Hindlimb muscle (tissue), 1 donor: ENCODE data around the gene MAP3K14. TPM values are rescaled to one million over a fixed set of nuclear protein-coding genes. Genes with fewer than 3 reads are reported as not detected.
A peak's percentile ranks its signal among the peaks of the same experiment; 100 is the strongest.

Source experiments
- DNase-seq: peaks from one replicate; pipeline ENCODE4 v3.0.0-alpha.2; 2013
- polyA plus RNA-seq: library from polyadenylated mRNA; unstranded; fragments of 120-200 nt; gene quantifications from one replicate; pipeline ENCODE4 v1.2.1, GENCODE V29; 2013; ENCODE audit not compliant: insufficient read length

The MAP3K14 gene
- polyA plus RNA-seq, 1 donor = 11.5 TPM

GRCh38 chr17:45338996-45339535 lies 22.2 kb upstream of the MAP3K14 start:
- DNase-seq = no peak

- no peak for DNase-seq
These were observed 21.4 kb upstream of the MAP3K14 start for GRCh38 chr17:45338023-45338781.

GRCh38 chr17:45336390-45337182 lies 19.8 kb upstream of the MAP3K14 start:
- DNase-seq = no peak

DNA sequence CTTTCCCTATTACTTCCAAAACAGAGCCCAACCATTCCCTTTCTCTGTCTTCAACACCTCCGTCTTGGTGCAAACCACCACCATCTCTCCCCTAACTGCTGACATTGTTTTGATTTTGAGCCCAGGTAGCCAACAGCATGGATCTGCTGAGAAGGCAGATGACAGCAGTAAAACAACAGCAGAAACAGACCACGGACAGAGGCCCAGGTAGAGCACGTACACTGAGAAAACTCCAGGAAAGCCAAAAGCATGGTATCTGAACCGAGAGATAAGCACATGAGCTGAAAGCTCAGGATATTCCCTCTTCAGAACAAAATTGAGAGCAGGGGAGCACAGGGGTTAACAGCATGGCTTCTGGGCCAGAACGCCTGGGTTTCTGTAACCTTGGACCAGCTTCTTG lies 18.9 kb upstream of the MAP3K14 start:
- no peak for DNase-seq

- DNase-seq = no peak
These were observed 18.2 kb upstream of the MAP3K14 start for GRCh38 chr17:45334701-45335677.

GRCh38 chr17:45334231-45334630 lies 17.4 kb upstream of the MAP3K14 start:
- DNase-seq = no peak

- DNase-seq = no peak
These were observed 16.9 kb upstream of the MAP3K14 start for GRCh38 chr17:45333702-45334092.

DNA sequence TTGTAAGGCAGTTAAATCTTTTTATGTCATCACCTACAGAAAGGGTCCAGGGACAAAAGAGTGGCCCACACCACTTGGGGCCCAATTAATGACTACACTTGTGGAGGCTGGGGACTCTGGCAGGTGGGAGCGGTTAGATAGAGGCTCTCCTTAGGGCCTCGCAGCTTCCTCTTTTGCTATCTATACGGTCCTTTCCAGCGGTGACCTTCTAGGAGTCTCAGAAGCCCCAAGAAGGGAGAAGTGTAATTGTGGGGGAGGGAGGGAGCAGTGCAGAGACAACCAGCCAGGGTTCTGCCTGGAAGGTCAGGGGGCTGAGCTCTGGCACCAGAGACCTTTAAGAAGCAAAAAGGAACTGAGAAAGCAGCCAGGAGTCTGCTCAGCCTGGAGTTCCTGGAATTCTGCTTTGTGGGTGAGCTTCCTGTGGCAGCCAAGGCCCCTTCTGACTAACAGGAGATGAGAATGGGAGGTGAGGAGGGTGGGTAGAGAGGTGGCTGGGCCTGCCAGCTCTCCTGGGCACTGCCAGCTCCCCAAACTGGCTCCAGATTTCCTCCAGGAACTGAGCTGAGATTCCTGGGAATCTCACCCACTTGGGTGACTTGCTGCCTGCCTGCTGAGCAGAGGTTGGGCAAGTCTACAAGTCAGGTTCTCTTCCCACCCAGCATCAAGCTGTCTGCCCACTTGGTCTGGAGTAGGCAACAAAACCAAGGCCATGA lies 16.3 kb upstream of the MAP3K14 start:
- DNase-seq = no peak

DNA sequence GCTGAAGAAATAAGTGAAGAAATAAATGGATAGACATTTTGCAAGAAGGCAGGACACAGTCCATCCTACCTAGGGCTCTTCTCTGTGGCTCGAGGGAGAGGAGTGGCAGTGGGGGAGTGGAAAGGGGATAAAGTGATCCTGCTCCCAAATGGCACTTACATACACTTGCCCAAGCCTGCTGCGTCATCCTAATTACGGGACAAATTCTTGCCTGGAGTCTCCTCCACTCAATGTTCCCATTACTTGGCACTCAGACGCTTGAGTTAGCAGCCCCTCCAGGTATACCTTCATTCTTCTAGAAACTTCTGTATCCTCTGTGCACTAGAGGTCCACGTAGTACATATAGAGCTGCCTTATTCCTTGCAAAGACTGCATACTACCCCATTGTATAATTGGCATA lies 15.7 kb upstream of the MAP3K14 start:
- DNase-seq = no peak

DNA sequence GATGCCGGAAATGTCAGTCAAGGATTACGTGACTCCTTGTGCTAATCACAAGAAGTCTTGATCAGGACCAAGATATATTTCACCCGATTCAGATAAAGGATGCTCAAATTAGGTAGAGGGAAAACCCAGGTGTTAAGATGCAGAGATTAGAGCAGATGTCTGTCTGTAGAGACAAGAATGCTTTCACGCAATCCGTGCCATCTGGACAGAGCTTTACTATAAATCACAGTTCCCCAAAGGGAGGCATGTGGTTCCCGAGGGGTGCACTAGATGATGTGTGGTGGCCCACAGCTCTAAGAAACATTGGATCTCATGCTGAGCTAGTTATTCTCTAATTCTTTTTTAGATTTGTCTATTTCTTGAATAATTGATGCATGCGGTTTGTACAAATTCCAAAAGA lies 9.8 kb upstream of the MAP3K14 start:
- DNase-seq = no peak

DNA sequence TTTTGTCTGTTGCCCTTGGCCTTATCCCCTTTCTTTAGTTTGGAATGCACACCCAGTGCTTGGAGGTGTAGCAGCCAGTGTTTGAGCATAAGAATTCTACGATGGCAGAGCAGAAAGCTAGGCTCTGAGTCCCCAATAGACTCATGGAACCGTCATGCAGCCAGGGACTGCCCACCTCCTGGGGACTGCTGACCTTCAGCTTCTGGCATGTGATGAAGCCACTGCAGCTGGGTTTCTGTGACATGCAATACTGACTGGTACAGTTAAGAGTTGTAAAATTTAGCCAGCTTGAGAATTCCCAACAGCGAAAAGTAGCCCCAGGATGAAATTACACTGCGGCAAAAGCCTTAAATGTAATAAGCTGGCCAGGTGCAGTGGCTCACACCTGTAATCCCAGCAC lies 9.0 kb upstream of the MAP3K14 start:
- DNase-seq = no peak

- no peak for DNase-seq
These were observed 7.5 kb upstream of the MAP3K14 start for GRCh38 chr17:45324336-45324735.

DNA sequence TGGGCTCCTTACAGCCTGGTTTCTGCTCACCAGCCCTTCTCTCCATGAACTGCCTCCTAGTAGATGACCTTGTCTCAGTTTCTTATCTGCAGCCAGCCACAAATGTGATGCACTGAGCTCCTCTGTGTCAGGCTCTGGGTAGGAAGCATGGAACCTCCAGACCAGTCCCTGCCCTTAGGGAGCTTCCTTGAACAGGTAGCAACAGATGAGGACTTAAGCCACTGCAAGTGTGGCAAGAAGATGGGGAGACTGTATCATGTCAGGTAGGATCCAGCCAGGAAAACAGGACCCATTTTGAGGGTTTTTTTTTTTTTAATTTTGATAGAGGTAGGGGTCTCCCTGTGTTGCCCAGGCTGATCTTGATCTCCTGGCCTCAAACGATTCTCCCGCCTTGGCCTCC lies 5.3 kb upstream of the MAP3K14 start:
- DNase-seq = no peak

DNA sequence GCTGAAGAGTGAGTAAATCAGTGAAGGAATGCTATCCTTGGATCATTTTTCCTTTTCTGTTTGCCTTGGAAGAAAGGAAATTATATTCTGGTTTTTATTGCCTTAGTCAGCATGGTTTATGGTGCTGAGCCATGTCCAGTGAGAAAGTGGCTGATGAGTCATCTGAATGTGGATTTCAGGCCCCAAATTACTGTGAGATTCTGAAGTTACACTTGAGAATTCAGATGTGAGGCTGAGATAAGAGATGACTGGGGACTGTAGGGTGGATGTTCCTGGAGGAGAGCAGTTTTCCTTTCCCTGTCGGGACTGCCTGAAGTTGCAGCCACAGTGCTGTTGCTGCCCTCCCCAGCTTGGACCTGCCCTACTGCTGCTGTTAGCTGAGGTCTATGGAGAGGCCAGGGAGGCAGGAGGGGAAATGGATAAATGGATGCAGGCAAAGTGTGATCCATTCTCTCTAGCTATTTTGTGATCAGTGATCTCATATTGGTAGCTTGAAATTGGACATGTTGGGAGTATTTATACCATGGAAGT lies 4.2 kb upstream of the MAP3K14 start:
- no peak for DNase-seq

GRCh38 chr17:45320349-45320930 lies 3.6 kb upstream of the MAP3K14 start:
- no peak for DNase-seq

DNA sequence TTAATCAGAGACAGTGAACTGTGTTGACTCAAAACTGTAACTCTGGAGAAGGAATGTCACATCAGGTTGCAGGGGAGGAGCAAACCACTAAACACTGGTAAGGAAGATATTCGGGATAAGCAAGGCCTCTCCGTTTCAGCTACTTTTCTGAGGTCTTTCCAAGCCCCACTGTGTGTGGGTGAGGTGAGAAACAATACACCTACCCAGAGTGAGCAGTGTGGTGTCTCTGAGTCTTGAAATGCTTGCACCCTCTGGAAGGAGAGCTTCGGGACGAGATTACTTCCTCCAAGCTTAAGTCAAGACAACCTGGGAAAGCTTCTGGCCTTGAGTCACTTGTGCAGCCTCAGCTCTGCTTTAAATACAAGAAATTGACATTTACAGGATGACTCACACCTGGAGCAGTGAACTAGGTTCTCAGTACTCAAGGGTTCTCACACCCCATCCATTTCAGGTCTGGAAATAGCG lies 2.5 kb upstream of the MAP3K14 start:
- DNase-seq = no peak

DNA sequence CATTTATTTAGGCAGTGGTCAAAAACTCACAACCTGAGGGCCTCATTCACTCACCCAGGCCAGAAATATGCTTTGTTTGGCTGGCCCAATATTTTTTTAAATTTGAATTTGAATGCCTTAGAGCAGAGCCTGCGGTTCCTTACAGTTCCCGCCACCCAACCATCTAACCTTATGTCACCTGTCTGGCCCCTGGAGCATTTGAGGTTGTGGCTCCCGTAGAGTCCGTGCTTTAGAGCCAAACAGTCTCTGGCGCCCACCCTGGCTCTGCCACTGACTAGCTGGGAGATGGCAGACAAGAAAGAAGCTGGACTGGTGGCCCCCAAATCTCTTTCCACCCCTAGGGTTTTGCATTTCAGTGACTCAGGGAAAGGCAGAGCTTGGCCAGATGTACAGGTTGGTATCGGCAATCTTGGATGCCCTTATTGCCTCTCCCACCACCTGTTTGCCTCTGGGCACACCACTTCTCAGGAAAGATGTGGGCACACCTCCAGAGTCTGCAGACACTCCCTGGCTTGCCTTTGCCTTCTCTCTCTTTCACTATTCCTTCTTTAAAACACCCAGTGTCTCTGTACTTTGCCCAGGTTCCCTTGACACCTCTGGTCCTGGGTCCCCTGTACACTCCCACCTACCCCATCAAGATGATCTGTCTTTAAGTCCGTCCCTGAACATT lies 1.9 kb upstream of the MAP3K14 start:
- DNase-seq = no peak

- DNase-seq = peak; percentile 100
These were observed 500 bp upstream of the MAP3K14 start for GRCh38 chr17:45317111-45317928.

DNA sequence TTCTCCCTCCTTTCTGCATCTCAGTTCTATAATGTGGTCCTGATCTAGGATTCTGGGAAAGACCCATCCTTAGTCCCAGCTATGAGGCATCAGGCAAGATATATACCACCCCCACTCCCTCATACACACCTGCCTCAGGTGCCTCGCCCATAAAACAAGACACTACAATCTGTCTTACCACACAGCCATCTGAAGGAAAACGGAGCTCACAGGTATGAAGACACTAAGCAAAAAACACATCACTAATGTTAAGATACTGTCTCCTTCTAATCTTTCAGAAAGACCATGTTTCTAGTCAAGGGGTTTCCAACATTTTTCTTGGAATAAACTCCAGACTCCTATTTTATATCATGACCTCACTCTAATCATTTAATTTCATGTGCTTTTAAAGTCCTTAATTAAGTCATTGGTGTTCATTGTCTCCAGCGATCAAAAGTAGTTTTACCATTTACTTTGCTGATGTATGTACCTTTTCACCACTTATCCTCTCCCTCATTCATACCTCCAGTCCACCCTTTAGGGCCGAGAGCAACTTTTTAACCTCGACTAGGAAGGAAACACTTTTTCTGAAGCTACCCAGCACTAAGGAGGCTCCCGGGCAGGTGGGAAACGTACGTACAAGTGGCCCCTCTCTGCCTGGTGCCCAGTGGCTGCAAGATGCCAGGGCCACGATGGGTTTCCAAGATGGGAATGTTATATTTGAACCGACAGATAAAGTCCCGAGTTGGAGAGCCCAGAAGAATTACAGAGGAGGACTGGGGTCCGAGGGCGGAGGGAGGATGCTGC lies 979 bp downstream of the MAP3K14 start:
- DNase-seq = no peak
